Ecto neural progenitor cell (in vitro differentiated cells): Measurements from ENCODE around the gene FTCD.
"Not testable (repeated sequence)": the region's sequence is repeated elsewhere in the genome, so short reads cannot be mapped to it uniquely, and the experiment has no call there.

ENCODE experiments used
- DNase-seq: peaks from one replicate; pipeline ENCODE4 v3.0.0-alpha.2; 2018; ENCODE audit warnings: low spot score

The FTCD gene

DNA sequence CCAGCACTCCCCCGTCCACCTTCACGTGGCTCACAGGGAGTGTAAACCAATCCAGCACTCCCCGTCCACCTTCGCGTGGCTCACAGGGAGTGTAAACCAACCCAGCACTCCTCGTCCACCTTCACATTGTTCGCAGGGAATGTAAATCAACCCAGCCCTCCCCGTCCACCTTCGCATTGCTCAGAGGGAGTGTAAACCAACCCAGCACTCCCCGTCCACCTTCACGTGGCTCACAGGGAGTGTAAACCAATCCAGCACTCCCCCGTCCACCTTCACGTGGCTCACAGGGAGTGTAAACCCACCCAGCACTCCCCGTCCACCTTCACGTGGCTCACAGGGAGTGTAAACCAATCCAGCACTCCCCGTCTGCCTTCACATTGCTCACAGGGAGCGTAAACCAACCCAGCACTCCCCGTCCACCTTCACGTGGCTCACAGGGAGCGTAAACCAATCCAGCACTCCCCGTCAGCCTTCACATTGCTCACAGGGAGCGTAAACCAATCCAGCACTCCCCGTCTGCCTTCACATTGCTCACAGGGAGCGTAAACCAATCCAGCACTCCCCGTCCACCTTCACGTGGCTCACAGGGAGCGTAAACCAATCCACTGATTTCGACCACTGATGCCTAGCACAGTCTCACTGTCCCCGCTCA lies 14.9 kb downstream of the FTCD start:
- DNase-seq = not testable (repeated sequence)

DNA sequence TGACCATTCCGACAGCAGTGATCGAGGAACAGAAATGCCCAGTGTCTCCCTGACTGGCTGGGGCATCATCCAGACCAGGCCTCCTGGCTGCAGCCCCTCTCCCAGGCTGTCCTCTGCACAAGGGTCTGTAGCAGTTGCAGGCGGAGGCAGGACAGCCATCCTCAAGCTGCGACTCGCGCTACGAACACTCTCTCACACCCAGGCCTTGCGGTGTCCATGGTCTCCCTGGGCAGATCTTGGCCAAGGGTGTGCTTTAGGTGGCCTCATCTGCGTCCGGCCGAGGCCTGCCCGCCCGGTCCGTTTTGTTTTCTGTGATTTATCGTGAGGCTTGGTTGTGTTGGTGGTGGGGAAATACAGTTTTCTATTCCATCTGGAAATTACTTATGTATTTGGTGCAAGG lies 15.7 kb downstream of the FTCD start:
- no peak for DNase-seq

DNA sequence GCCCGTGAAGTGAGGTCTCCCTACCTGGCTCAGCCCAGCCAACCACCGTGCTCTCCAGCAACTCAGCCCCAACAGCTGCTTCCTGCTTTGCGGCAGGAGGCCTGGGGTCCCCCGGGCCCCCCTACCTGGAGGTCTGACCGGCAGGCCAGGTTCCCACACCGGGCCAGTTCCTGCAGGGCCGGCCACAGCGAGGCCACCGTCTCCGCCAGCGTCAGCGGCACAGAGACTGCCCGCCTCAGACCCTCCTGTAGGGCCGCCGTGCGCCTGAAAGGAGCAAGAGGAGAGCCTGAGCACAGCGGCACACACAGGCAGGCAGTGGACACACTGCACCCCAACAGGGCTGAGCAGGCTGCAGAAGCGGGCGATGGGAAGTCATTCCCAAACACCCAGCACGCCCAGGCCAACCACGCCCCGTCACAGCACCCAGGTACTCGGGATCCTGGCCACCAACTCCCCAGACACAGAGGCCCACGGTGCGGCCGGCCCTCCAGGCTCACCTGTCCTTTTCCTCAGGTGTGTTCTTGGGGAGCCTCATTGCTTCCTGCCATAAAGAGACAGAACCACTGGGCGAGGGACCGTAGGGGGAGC lies 16.9 kb downstream of the FTCD start:
- no peak for DNase-seq

DNA sequence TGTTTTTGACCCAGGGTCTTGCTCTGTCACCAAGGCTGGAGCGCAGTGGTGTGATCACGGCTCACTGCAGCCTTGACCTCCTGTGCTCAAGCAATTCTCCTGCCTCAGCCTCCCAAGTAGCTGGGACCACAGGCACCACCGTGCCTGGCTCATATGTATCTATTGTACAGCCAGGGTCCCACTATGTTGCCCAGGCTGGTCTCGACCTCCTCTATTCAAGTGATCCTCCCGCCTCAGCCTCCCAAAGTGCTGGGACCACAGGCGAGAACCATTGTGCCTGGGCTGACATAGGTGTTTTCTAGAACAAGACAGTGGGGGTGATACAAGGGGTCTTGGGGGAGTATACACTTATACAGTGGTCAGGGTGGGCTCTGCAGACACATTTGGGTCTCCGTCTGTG lies 17.5 kb downstream of the FTCD start:
- DNase-seq = no peak

DNA sequence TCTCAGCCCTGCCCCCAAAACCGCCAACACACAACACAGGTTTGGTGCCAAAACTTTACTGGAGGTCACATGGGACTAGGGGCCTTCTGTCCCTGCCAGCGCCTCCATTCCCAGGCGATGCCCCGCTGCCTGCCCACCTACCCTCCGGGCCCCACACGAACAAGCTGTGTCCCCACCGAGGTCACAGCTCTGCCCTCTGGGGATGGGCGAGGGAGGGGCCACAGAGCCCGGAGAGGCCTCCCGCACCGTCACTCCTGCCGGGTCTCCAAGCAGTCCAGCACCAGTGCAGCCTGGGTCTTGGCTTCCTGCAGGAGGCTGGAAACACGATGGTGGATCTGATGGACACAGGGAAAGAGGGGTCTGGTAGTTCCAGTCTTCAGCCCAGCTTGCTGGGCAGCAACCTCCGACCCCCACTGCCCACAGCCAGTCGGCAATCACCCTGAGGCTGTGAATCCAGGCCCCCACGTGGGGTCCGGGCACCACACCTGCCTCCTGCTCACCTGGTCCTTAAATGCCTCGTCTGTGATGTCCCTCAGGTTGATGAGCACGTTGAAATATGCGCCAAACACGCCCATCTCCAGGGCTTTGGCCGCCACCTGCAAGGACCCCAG lies 18.5 kb downstream of the FTCD start:
- no peak for DNase-seq

DNA sequence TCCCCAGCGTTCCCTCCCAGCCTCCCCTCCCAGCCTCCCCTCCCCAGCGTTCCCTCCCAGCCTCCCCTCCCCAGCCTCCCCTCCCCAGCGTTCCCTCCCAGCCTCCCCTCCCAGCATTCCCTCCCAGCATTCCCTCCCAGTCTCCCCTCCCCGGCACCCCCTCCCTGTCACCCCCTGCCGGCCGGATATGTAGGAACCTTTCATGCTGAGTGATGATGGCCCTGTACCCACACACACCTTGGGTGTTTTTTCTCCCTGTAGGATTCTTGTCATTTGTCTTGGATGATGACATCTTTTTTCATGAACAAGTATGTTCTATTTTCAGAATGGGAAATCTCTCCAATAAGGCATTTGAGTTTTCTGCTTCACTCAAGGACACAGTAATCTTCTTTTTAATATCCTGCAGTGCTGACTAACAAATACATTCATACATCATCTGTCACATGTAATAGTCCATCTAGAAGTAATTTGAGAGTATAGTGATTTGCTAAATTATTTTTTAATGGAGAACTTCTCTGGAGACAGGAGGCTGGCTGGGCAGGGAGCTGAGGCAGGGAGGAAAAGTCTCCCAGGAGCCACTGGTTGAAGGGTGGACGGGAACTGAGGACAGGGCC lies 19.5 kb downstream of the FTCD start:
- no peak for DNase-seq

DNA sequence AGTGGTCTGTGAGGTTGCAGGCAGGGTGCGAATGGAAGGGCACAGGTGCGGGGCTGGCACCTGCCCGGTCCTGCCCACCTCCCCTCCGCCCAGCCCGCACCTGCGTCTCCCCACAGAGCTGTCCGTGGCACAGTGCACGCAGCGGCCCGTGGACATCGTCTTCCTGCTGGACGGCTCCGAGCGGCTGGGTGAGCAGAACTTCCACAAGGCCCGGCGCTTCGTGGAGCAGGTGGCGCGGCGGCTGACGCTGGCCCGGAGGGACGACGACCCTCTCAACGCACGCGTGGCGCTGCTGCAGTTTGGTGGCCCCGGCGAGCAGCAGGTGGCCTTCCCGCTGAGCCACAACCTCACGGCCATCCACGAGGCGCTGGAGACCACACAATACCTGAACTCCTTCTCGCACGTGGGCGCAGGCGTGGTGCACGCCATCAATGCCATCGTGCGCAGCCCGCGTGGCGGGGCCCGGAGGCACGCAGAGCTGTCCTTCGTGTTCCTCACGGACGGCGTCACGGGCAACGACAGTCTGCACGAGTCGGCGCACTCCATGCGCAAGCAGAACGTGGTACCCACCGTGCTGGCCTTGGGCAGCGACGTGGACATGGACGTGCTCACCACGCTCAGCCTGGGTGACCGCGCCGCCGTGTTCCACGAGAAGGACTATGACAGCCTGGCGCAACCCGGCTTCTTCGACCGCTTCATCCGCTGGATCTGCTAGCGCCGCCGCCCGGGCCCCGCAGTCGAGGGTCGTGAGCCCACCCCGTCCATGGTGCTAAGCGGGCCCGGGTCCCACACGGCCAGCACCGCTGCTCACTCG lies 23.3 kb downstream of the FTCD start:
- DNase-seq = no peak

DNA sequence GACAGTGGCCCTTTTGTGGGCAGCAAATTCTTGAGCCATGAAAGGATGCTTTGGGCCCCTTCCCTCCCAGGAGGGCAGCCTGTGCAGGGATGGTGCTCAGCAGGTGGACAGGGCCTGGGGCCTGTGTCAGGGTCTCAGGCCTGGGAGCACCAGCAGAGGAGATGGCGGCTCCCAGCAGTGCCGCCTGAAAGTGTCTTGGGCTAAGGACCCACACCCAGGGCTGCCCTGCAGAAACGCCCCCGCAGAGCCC lies 23.9 kb downstream of the FTCD start:
- DNase-seq = no peak

DNA sequence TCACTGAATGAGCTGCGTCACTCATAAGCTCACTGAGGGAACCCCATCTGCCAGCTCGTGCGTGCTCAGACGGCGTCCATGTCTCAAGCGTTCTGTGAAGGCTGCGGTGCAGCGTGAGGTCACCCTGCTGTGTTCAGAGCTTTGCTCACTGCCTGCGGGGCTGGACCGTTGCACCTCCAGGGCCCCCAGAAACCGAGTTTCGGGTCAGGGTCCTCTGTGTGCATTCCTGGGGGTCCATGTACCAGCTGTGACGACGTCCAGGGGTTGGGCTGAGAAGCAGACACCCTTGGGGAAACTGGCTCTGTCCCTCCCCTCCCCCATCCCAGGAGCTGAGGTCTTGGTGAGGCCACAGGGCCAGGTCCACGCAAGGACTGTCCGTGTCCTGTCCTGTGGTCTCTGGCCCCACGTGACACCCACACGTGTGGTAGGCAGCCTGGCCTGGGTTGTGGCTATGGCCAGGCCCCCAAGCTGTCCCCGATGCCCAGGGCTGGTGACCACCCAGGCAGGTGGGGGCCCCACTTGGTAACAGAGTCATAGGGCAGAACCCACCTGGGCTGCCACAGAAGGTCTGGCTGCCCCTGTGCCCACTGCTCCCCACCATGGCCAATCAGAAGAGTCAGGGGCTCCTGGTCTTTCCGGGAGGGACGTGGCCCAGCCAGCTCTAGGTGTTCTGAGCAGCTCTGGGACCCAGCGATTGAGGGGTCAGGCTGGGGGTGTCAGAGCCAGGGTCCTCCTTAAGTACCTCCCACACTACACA lies 24.4 kb downstream of the FTCD start:
- no peak for DNase-seq

DNA sequence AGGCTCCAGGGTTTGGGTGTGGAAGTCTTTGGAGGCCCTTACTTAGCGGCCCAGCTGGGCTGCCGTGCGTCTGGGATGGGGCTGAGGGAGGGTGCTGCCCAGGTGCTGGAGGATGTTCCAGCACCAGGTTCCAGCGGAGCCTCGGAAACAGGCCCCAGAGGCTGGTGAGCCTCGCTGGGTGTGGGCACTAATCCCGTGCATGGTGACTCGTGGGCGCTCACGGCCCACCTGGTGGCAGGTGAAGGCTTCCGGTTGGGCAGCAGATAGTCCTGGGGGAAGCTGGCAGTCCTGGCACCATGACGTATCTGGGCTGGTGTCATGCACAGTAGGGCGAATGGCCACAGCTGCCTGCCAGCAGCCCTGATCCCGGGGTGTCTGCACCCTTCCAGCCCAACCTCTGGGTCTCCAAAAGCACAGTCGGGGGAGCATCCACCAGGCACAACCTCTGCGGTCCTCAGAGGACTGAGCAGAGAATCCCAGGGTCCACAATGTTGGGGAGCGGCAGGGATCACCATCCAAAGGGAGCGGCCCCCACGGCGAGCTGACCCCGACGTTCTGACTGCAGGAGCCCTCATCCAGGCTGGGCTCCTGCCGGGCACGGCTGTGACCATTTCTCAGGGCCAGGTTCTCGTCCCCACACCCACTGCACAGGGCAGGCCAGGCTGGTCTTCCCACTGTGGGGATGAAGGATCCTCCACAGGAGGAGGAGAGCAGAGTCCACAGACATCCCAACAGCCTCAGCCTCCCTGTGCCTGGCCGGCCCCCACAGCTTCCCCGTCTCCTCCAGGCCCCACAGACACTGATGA lies 25.3 kb downstream of the FTCD start:
- DNase-seq = no peak

DNA sequence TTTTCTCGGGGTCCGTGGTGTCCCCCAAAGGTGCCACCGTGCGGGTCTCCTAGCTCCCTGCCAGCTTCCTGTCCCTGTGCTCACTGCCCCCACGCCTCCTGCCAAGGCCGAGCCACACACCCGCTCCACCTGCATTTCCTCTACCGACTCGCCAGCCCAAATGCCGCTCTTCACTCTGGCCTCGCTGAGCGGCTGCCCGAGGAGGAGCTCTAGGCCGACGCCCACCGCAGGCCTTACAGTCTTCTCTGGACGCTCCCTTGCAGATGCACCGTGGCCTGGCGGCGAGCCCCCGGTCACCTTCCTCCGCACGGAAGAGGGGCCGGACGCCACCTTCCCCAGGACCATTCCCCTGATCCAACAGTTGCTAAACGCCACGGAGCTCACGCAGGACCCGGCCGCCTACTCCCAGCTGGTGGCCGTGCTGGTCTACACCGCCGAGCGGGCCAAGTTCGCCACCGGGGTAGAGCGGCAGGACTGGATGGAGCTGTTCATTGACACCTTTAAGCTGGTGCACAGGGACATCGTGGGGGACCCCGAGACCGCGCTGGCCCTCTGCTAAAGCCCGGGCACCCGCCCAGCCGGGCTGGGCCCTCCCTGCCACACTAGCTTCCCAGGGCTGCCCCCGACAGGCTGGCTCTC lies 26.3 kb downstream of the FTCD start:
- no peak for DNase-seq

DNA sequence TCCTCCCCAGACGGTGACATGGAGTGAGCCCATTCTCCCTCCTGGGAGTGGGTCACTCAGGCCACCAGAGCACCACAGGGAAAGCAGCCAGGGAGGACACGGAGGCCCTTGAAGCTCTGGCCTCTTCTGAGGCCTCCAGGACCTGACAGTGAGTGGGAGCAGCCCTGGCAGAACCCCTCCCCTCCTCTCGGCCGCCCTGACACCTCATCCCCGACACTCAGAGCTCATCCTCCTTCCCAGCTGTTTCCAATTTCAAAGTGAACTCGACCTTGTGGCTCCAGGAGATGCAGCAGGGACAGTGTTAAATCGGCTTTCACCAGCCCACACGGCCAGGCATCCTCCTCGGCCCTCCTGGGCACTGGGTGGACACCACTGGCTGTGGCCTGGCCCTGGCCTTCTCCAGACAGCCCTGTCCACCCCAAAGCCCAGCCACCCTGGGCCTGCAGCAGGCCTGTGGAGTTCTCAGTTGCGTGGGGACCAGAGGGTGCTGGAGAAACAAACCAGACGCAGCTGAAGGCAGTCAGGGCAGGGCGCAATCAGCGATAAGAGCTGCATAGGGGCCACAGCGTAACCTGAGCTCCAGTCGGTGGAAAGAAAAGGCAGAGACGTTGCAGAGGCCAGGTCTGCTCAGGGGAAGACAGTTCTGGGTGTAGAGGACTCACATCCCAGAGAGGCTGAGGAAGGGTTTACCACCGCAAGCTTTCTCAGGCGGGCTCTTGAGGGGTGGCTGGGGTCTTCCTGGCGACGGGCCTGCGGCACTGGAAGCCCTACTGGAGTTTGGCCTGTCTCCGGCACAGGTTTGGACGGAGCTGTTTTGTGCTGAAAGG lies 27.1 kb downstream of the FTCD start:
- DNase-seq = no peak

DNA sequence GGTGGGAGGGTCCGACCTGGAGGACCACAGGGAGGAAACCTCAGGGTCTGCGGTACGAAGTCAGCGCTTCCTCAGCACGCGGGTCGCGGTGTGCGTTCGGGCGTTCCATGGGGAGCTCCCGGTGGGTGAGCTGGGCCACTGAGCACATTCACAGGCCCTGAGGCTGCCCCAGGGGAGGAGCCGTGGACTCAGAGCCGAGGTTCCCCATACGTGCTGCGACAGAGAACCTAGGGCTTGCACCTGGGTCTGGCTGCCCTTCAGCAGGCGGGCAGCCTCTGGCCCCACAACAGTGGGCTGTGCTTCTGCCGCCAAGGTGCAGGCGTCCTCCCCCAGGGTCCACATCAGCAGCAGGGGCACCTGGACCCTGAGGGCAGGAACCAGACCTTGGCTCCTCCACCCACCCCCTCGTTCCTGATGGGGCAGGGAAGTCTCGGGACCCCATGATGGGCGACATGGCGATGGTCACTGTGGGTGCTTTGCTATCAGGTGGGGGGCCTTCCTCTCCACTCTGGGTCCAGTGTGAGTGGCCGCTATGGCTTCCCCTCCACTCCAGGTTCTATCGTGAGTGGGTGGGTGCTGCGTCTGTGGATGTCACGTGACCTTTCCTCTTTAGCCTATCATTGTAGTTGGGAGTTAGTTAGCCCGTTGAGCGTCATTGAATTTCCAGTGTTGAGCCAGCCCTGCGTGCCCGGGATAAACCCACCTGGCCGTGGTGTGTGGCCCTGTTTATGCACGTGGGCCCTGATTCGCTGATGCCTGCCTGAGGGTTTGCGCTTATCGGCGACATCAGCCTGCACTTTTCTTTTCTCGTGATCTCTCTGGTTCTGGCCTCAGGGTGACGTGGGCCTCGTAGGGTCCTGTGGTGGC lies 27.9 kb downstream of the FTCD start:
- no peak for DNase-seq

DNA sequence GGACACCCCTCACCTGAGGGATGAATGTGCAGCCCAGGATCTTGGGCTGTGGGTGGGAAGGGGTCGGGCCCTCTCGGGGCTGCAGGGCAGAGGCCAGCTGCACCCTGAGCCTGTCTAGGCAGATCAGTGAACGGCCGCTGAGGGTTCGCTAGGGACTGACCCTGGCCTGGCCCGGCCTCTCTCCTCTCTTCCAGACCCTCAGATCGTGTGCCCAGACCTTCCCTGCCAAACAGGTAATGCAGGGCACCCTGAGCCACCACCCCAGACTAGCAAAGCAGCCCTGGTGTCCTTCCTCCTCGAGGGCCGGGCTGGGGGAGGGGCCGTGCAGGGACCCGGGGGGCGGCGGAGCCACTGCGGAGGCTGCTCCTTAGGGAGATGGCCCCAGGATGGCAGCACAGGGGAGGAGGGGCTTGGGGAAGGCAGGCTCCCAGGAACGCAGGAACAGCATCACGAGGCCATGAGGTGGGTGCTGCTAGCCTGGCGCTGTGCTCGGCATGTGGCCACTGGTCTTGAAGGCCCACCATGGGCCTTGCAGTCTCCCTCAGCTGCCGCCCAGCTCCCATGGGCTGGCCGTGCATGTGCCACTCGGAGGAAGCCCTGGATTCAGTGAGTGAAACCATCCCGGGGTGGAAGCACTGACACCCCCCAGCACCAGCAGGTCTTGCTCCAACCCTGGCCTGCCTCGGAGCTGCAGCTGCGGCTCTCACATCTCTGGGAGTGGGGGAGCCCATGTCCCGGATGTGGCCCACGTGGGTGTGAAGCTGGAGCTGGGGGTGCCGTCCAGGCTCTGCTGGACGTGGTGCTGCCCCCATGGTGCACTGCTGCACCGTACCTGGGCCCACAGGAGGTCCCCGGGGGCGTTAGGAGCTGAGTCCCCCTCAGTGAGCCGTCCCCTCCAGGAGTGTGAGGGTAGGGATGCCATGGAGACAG lies 28.8 kb downstream of the FTCD start:
- peak; percentile 40 for DNase-seq

DNA sequence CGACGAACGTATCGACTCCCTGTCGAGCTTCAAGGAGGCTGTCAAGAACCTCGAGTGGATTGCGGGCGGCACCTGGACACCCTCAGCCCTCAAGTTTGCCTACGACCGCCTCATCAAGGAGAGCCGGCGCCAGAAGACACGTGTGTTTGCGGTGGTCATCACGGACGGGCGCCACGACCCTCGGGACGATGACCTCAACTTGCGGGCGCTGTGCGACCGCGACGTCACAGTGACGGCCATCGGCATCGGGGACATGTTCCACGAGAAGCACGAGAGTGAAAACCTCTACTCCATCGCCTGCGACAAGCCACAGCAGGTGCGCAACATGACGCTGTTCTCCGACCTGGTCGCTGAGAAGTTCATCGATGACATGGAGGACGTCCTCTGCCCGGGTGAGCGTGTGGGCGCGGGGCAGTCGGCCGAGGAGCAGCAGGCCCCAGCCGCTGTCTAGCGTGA lies 29.5 kb downstream of the FTCD start:
- DNase-seq = no peak

DNA sequence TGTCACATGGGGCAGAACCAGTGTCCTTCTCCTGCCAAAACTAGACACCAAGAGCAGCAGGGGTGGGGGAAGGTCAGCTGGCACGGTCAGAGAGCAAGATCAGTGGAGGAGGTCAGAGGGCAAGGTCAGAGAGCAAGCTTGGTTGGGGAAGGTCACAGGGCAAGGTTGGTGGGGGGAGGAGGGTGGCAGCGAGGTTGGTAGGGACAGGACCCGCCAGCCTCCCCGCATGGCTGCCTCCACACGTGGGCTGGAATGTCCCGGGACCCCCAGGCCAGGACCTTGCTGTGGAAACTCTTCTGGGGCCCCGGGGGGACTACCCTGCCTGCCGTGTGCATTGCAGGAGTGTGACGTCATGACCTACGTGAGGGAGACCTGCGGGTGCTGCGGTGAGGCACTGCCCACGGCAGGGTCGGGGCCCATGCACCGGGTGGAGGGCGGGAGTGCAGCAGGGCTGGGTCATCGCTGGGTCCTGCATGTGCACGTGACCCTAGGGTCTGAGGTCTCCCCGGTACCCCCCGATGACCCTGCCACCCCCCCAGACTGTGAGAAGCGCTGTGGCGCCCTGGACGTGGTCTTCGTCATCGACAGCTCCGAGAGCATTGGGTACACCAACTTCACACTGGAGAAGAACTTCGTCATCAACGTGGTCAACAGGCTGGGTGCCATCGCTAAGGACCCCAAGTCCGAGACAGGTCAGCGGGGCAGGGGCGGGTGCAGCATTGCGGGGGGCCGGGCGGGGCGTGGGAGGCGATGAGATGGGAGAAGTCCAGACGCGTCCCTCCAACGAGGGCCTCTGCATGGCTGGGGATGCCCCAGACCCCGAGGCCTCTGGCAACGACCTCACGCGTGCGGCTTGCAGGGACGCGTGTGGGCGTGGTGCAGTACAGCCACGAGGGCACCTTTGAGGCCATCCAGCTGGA lies 30.2 kb downstream of the FTCD start:
- DNase-seq = peak; percentile 34
